ENCODE results near the gene HSF2.

DNA sequence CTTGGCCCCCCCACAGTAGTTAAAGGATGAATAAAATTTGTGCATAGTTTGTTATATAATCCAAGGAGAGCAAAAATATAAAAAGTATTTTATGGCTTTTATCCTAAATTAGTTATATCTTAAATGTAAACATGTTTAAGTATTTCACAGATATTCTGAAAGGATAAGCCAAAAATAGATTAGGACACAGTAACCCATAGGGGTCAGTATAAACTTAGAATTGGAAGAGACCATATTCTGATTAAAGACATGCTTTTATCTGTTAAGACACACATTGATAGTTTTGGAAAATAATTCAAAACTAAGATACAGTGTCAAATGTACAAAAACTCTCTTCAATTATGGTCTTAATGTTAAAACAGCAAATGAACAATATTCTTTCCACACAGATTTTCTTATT, 76.7 kb downstream of the HSF2 start:
- no peak for TF ChIP-seq FOXA1 (IDR thresholded peaks at IDR 0.05)
- TF ChIP-seq FOXA1 (CRISPR knock-in tag; IDR thresholded peaks at IDR 0.05), result no peak
- TF ChIP-seq, protein P1, sequence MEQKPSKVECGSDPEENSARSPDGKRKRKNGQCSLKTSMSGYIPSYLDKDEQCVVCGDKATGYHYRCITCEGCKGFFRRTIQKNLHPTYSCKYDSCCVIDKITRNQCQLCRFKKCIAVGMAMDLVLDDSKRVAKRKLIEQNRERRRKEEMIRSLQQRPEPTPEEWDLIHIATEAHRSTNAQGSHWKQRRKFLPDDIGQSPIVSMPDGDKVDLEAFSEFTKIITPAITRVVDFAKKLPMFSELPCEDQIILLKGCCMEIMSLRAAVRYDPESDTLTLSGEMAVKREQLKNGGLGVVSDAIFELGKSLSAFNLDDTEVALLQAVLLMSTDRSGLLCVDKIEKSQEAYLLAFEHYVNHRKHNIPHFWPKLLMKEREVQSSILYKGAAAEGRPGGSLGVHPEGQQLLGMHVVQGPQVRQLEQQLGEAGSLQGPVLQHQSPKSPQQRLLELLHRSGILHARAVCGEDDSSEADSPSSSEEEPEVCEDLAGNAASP (CRISPR knock-in tag; IDR thresholded peaks at IDR 0.05; ENCODE audit: borderline replicate concordance), result no peak
- TF ChIP-seq, protein P2, sequence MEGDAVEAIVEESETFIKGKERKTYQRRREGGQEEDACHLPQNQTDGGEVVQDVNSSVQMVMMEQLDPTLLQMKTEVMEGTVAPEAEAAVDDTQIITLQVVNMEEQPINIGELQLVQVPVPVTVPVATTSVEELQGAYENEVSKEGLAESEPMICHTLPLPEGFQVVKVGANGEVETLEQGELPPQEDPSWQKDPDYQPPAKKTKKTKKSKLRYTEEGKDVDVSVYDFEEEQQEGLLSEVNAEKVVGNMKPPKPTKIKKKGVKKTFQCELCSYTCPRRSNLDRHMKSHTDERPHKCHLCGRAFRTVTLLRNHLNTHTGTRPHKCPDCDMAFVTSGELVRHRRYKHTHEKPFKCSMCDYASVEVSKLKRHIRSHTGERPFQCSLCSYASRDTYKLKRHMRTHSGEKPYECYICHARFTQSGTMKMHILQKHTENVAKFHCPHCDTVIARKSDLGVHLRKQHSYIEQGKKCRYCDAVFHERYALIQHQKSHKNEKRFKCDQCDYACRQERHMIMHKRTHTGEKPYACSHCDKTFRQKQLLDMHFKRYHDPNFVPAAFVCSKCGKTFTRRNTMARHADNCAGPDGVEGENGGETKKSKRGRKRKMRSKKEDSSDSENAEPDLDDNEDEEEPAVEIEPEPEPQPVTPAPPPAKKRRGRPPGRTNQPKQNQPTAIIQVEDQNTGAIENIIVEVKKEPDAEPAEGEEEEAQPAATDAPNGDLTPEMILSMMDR (CRISPR knock-in tag; IDR thresholded peaks at IDR 0.05), result peak; percentile 47; the same call in 1 of the 2 replicates
- no peak for TF ChIP-seq ZNF577 (CRISPR knock-in tag; IDR thresholded peaks at IDR 0.05; ENCODE audit: borderline replicate concordance, low read depth)
- TF ChIP-seq POLR2A (IDR thresholded peaks at IDR 0.05; ENCODE audit: insufficient read depth in 1 of 2, low read depth in 2 of 2, low read length in 2 of 2), result no peak
- TF ChIP-seq ZFP41 (CRISPR knock-in tag; IDR thresholded peaks at IDR 0.05; ENCODE audit: borderline replicate concordance), result no peak
- no peak for TF ChIP-seq RBAK (CRISPR knock-in tag; IDR thresholded peaks at IDR 0.05)
- TF ChIP-seq ZNF263 (CRISPR knock-in tag; IDR thresholded peaks at IDR 0.05), result no peak
- TF ChIP-seq, protein P3, sequence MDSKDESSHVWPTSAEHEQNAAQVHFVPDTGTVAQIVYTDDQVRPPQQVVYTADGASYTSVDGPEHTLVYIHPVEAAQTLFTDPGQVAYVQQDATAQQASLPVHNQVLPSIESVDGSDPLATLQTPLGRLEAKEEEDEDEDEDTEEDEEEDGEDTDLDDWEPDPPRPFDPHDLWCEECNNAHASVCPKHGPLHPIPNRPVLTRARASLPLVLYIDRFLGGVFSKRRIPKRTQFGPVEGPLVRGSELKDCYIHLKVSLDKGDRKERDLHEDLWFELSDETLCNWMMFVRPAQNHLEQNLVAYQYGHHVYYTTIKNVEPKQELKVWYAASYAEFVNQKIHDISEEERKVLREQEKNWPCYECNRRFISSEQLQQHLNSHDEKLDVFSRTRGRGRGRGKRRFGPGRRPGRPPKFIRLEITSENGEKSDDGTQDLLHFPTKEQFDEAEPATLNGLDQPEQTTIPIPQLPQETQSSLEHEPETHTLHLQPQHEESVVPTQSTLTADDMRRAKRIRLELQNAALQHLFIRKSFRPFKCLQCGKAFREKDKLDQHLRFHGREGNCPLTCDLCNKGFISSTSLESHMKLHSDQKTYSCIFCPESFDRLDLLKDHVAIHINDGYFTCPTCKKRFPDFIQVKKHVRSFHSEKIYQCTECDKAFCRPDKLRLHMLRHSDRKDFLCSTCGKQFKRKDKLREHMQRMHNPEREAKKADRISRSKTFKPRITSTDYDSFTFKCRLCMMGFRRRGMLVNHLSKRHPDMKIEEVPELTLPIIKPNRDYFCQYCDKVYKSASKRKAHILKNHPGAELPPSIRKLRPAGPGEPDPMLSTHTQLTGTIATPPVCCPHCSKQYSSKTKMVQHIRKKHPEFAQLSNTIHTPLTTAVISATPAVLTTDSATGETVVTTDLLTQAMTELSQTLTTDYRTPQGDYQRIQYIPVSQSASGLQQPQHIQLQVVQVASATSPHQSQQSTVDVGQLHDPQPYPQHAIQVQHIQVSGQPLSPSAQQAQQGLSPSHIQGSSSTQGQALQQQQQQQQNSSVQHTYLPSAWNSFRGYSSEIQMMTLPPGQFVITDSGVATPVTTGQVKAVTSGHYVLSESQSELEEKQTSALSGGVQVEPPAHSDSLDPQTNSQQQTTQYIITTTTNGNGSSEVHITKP (CRISPR knock-in tag; IDR thresholded peaks at IDR 0.05; ENCODE audit: low read depth), result no peak
- TF ChIP-seq, protein P4, sequence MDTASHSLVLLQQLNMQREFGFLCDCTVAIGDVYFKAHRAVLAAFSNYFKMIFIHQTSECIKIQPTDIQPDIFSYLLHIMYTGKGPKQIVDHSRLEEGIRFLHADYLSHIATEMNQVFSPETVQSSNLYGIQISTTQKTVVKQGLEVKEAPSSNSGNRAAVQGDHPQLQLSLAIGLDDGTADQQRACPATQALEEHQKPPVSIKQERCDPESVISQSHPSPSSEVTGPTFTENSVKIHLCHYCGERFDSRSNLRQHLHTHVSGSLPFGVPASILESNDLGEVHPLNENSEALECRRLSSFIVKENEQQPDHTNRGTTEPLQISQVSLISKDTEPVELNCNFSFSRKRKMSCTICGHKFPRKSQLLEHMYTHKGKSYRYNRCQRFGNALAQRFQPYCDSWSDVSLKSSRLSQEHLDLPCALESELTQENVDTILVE (CRISPR knock-in tag; IDR thresholded peaks at IDR 0.05), result no peak
- no peak for TF ChIP-seq HNF4A (CRISPR knock-in tag; IDR thresholded peaks at IDR 0.05)
- TF ChIP-seq TARDBP (CRISPR knock-in tag; IDR thresholded peaks at IDR 0.05), result no peak
- TF ChIP-seq NAIF1 (CRISPR knock-in tag; IDR thresholded peaks at IDR 0.05; ENCODE audit: borderline replicate concordance), result no peak
